Middle frontal gyrus (tissue), 1 donor: ENCODE measurements around the gene GPN3.
"Not testable (repeated sequence)": the region's sequence is repeated elsewhere in the genome, so short reads cannot be mapped to it uniquely, and the experiment has no call there.

Experiments
- DNase-seq: peaks from one replicate; pipeline ENCODE4 v3.0.0-alpha.2; 2015; ENCODE audit warnings: low spot score; ENCODE audit errors: extremely low spot score

GPN3 gene

DNA sequence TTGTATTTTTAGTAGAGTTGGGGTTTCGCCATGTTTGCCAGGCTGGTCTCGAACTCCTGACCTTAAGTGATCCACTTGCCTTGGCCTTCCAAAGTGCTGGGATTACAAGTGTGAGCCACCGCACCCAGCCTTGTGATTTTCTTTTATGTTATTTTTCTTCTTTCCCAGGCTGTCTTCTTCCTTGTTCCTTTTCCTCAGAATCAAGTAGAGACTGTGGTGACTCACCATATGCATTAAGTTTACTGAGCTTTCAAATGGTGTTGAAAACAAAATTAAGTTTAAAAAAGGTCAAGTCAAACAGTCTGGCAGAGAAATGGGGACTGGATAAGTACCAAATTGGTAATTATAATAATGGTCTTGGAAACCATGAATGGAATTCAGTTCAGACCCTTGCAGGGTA lies 23.6 kb downstream of the GPN3 start:
- DNase-seq: no peak

DNA sequence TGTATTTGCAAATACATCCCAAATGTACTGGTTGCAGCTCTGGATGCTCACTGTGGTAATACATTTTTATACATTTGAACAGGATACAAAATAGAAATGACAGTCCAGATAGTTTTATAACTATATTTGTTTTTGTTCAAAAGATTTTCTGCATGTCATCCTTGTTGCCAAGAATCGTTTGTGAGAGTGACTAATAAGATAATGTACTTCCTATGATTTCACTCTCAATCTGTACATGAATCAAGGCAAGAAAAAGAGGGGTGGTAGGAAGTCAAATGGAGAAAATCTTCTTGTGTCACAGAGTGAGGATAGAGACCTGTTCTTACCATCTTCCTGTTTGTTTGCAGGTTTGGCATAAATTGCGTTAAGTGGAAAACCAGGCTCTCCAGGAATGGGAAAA lies 31.8 kb downstream of the GPN3 start:
- DNase-seq: no peak

DNA sequence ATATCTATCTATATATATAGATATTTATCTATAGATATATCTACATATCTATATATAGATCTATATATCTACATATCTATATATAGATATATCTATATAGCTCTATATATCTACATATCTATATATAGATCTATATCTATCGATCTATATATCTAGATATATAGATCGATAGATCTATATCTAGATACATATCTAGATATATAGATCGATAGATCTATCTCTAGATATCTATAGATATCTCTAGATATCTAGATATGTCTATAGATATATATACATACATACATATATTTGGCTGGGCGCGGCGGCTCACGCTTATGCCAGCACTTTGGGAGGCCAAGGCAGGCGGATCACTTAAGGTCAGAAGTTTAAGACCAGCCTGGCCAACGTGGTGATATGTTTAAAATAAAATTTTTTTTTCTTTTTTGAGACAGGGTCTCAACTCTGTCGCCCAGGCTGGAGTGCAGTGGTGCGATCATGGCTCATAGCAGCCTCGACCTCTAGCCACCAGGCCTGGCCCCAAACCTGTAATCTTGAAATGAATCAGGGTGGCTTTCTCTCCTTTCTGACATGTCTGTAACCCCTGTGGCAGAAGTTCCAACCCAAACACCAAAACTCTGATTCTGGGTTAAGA lies 36.0 kb downstream of the GPN3 start:
- peak; percentile 29 for DNase-seq

DNA sequence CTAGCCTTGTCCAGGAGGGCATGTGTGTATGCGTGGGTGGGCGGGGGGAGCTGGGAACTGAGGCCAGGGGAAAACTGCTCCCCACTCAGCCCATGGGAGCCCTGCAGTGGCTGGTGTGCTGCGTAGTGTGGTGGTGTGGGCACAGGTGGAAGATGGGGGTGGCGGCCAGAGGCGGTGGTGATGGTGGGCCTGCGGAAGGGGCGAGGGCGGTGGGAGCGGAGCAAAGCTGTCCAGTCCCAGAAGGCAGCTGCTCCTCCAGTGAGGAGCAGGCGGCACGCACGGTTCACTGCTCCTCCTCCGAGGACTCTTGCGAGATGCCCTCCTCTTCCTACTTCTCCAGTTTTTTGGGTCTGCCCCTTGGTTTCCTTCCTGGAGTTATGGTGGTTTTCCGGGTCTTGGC lies 38.4 kb downstream of the GPN3 start:
- not testable (repeated sequence) for DNase-seq

DNA sequence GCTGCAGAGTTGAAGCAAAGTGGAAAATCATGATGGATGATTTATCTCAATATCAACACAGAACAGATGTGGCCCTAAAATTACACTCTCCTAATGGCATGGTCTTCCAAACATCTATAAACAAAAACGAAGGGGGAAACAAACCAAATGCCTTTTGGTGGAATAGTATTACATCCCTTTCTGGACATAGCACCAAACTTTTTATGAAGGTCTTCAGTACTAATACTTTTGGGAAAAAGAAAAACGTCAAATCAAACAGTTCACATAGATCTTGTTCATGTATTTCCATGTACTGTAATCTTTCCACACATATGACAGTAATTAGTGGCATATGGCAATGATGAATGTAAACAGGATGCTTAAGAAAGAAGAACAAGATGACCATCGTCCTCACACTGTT lies 41.7 kb downstream of the GPN3 start:
- no peak for DNase-seq

DNA sequence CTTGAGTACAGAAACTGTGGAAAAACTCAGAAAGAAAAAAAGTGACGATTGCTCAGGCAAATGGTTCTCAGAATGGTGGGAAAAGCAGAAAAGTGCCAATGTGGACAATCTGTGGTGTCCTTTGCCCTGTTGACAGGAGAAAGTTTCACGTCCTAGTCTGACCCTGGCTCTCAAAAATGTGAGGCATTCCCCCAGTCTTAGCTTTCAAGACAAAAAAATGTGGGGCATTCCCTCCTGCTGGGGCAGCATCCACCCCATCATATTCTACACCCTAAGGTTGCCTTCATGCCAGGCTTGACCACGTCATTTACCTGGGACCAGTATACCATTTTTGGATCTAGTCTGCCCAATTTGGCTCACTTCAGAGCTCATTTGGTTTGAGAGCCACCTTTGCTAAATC lies 43.8 kb downstream of the GPN3 start:
- DNase-seq: no peak

DNA sequence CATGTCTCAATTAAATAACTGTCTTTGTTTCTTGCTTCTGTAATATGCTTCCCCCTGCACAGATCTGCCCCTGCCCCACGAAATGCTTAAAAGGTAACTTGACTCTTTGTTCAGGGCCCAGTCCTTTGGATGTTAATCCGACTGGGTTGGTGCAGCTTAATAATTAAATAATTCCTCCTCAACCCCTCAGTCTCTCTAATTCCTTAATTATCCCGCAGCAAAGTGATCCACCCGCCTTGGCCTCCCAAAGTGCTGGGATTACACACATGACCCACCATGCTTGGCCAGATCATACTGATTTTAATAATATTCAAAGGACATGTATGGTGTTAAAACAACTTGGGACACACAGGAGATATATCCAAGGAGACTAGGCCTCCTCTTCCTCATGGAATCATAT lies 46.4 kb downstream of the GPN3 start:
- no peak for DNase-seq

DNA sequence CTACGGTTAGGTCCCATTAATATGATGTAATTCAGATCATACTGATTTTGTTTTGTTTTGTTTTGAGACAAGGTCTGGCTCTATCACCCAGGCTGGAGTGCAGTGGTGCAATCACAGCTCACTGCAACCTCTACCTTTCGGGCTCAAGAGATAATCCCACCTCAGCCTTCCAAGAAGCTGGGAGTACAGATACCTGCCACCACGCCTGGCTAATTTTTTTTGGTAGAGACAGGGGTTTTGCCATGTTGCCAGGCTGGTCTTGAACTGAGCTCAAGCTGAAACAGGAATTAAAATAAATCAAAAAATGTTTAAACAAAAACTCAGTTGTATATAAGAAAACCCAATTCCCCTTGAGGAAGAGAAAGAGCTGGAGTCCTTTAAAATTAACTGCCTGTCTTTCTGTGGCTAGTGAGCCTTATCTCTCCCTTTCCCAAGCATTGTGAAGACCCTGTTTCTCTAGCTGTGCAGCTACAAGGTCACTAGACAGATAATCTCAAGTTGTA lies 46.8 kb downstream of the GPN3 start:
- no peak for DNase-seq

DNA sequence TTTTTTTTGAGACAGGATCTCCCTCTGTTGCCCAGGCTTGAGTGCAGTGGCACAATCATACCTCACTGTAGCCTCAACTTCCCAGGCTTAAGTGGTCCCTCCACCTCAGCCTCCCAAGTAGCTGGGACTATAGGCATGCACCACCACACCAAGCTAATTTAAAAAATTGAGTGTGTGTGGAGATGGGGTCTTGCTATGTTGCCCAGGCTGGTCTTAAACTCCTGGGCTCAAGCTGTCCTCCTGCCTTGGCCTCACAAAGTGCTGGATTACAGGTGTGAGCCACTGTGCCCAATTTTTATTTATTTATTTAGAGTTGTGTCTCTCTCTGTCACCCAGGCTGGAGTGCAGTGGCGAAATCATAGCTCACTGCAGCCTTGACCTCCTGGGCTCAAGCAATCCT lies 47.4 kb downstream of the GPN3 start:
- DNase-seq: not testable (repeated sequence)

DNA sequence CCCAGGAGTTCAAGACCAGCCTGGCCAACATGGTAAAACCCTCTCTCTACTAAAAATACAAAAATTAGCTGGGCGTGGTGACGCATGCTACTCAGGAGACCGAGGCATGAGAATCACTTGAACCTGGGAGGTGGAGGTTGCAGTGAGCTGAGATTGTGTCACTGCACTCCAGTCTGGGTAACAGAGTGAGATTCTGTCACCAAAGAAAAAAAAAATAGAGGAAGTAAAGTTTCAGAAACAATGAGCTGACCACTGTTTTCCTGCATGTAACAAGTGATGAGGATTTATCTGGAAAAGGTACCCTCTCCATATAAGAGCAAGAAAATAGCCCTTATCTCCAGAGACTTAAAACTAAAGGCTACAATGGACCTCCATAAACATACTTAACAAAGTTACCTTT lies 50.9 kb downstream of the GPN3 start:
- not testable (repeated sequence) for DNase-seq

DNA sequence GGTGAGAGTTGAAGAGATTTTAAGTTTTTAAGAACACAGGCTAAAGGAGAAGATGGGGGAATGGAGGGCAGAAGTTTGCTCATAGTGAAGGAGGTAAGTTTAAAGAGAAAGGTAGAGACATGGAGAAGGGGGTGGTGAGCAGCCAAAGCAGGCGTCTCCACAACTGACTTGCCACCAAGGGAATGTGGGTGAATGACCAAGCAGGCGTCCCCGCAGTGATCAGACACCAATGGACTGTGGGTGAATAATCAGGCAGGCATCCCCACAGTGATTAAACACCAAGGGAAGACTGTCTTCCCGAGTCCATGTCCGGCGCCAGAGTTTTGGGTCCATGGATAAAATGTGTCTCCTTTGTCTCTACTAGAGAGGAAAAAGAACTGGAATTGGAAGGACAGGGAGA lies 58.0 kb downstream of the GPN3 start:
- not testable (repeated sequence) for DNase-seq

DNA sequence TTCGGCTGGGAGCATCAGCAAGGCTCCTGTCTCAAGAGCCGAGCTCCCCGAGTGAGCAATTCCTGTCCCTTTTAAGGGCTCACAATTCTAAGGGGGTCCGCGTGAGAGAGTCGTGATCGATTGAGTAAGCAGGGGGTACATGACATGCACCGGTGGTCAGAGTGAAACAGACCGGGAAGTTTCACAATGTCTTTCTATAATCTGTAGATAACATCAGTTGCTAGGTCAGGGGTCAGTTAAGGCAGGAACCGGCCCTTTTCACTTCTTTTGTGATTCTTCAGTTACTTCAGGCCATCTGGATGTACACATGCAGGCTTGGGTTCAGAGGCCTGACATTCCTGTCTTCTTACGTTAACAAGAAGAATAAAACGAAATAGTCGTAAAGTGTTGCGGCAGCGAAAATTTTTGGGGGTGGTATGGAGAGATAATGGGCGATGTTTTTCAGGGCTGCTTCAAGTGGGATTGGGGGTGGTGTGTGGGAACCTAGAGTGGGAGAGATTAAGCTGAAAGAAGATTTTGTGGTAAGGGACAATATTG lies 62.9 kb downstream of the GPN3 start:
- DNase-seq: not testable (repeated sequence)

DNA sequence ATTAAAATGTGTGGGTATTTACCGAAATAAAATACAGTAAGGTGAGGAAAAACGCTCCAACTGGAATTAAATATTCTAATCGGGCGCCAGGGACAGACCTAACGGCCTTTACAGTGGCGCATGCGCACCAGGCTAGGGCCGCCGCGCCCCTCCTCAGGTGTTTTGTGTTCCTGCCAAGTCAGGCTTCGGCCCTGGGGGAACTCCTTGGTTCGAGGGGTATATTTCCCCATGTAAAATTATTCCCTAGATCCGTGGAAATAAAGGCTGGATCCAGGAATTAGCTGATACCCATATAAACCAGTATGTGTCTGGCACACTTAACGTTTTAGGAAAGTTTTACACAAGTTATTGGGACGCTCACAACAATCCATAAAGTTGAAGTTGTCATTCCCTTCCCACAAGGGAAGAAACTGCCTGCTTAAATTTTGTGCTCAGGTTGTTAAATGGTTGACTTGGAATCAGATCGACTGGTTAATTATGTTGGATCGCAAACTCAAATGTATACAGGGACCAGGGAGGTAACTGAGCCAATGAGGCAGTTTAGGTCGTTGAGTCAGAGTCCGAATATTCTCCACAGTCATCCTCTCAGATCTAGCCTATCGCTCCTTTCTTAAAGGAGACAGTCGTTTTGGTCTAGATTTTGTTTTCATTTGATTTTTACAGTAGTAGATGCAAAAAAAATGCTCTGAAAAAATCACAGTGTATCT lies 63.9 kb downstream of the GPN3 start:
- peak; percentile 16 for DNase-seq

DNA sequence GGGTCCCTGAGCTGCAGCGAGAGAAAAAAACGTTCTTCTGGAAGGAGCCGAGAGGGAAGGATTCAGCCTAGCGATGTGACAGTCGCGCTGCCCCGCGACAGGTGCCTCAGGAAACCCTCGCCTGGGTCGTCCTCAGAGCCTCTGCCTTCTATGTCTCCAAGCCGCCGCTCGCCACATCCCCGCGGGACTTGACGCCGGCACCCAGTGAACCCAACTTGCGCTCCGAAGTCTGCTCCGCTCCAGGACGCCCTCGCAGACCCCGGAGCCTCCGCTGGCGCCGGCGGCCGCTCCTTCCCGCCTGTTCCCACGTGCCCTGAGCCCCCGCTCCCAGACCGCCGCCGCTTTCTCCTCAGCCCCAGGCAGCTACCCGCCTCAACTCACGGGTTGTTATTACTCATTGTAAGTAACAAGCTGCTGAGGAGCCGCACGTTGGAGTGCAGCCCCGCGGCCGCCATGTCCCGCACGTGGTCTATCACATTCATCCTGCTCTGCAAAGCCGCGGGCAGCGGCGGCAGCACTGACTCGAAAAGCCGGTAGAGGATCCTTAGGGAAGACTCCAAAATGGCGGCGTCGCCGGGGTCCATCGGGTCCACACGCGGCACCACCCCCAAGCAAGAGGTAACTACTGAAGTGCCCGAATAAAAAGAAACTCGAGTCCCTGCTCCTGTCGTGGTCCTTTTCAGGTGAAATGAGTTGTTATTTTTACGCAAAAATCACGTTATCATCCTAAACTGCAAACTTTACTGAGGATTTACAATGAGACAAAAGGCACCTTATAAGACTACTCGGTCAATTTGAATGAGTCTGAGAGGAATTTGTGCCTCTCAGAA lies 64.7 kb downstream of the GPN3 start, which contains the start of gene ANAPC7:
TSS of gene ANAPC7 (minus strand) at position 563 of the 830 bp plus-strand sequence. CDS start at position 482, 81 bp downstream.
- peak; percentile 80 for DNase-seq
